NCI-H1105 treated with DMSO at 0.1 percent for 48 hours (cell line): Measurements from ENCODE around the gene FABP2.
A peak's percentile ranks its signal among the peaks of the same experiment; 100 is the strongest.
"Not testable (repeated sequence)": the region's sequence is repeated elsewhere in the genome, so short reads cannot be mapped to it uniquely, and the experiment has no call there.

Experiments used
- DNase-seq: peaks from one replicate; lab custom pipeline; 2025; lab: John Stamatoyannopoulos, UW

FABP2 gene

DNA sequence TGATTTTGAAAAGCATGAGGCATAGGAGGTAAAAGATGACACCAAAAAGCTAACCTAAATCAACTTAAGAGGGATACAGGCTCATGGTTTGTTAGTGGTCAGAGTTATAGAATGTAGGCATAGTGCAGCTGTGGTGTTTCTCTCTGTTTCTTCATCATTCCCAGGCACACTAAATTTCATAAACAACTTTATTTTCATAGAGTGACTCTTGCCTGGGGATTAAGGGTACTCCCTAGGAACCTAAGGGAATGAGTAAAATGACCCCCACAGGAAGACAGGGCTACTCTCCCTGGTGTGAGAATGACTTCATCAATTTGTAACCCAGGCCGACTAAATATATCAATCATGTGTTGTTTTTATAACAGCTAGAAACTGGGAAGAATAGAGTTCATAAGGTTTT is 11.1 kb downstream of the FABP2 start:
- no peak for DNase-seq

DNA sequence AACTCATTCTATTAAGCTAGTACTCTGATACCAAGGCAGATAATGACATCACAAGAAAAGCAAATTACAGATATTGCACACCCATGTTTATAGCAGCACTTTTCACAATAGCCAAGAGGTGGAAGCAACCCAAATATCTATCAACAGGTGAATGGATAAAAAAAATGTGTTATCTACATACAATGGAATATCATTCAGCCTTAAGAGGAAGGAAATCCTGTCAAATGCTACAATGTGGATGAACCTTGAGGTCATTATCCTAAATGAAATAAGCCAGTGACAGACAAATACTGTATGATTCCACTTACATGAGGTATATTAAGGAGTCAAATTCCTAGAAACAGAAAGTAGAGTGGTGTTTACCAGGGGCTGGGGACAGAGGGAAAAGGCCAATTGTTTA is 14.3 kb downstream of the FABP2 start:
- no peak for DNase-seq

DNA sequence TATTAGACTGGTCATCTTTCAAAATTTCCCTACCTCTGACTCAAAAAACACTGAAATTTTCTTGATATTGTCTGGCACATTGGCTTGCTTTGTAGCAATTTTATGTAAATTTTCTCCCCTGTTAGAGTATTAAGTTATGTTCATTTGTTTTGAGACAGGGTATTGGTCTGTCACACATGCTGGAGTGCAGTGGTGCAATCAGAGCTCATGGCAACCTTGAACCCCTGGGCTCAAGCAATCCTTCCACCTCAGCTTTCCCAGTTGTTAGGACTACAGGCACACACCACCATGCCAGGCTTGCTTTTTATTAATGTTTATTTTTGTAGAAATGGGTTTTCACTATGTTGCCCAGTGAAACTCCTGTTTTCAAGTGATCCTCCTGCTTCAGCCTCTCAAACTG is 17.5 kb downstream of the FABP2 start:
- no peak for DNase-seq

- no peak for DNase-seq
These were observed 18.2 kb downstream of the FABP2 start for GRCh38 chr4:119303587-119304305.

GRCh38 chr4:119302073-119302832 is 19.7 kb downstream of the FABP2 start:
- DNase-seq, result no peak

DNA sequence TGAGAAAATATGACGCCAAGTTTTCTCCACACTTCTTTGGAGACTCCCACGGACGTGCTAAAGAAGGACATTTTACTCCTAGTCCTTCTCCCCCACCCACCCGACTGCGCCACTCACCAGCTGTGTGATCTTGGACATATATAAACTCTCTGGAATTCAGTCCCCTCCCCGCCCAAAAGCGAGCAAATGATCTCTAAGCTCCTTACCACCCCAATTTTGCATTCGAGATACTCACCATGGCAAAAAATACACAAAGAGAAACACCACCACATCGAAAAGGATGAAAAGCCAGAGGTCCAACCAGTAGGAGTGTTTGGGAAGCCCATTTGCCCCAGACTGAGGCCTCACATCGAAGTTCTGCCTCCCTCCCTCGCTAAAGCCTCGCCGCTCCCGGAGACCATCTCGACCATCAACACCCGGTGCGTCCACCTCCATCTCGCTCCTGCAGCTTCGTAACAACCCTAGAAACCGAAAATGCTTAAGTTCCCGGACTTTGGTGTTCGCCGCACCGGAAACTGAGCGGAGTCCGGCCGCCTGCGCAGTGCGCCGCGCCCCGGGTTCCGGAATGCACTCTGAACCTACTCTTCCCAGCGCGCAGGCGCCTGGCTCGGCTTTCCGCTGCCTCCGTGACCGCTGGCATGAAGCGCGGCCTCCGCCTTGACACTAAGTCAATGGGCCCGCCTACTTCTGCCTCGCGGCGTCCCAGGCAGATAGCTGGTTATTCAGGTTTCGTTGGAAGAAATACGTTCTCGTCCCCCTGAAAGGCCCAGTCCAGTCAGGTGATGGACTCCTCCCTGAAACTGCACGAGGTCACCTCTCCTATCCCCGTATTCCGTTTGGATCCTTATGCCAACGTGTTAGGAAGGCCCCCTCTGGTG is 21.6 kb downstream of the FABP2 start:
- DNase-seq, result no peak

- no peak for DNase-seq
These were observed 22.2 kb downstream of the FABP2 start for GRCh38 chr4:119299741-119300100.

DNA sequence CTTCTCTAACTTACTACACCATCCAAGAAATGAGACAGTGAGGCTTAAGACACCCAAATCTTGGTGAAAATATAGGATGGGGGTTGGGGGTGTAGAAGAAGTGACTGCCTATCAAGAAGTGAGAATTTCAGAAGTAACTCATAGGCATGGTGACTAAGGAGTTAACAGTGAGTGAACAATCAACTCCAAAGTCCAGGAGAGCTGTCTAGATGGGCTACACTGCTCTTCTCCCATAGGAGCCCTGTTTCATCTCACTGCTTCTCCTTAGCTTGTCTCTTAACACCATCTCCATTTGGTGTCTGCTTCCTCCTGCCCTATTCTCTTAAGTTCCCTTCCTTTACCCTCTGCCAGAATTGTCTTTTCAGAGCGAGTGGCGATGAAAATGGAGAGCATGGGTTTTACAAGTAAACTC is 22.7 kb downstream of the FABP2 start:
- DNase-seq, result no peak

DNA sequence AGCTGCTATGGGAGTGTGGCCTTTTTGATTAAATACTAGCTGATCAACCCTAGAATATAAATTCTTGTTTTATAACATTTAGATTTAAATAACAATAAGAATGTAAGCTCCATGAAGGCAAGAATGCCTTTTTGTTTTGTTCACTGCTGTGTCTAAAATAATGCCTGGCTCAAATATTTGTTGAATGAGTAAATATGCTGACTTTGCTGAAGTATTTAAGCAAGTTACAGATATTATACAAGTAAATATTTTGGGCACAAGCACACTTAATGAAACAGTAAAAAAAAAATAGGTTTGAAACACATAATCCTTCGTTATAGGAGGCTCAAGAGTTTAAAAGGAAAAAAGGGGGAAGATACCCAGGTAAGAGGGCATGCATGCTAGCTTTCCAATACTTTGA is 24.1 kb downstream of the FABP2 start:
- DNase-seq, result no peak

GRCh38 chr4:119296356-119296755 is 25.6 kb downstream of the FABP2 start:
- DNase-seq, result no peak

GRCh38 chr4:119290598-119290997 is 31.3 kb downstream of the FABP2 start:
- no peak for DNase-seq

DNA sequence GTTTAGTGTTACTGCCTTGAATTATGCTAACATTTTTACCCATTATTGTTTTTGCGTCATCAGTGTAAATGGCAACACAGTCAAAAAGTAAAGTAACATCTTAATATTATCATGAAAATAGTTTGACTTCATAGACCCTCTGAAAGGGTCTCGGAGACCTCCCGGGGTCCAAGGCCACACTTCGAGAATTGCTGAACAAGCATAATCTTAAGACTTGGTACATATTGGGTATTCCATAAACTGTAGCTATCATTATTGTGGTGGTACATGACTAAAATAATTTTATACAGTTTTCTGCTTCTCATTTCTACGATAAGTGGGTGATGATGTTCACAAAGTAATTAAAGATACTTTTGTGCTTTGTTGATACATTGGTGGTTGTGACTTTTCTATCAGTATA is 32.6 kb downstream of the FABP2 start:
- DNase-seq, result no peak

- no peak for DNase-seq
These were observed 35.4 kb downstream of the FABP2 start for GRCh38 chr4:119286377-119287002.

DNA sequence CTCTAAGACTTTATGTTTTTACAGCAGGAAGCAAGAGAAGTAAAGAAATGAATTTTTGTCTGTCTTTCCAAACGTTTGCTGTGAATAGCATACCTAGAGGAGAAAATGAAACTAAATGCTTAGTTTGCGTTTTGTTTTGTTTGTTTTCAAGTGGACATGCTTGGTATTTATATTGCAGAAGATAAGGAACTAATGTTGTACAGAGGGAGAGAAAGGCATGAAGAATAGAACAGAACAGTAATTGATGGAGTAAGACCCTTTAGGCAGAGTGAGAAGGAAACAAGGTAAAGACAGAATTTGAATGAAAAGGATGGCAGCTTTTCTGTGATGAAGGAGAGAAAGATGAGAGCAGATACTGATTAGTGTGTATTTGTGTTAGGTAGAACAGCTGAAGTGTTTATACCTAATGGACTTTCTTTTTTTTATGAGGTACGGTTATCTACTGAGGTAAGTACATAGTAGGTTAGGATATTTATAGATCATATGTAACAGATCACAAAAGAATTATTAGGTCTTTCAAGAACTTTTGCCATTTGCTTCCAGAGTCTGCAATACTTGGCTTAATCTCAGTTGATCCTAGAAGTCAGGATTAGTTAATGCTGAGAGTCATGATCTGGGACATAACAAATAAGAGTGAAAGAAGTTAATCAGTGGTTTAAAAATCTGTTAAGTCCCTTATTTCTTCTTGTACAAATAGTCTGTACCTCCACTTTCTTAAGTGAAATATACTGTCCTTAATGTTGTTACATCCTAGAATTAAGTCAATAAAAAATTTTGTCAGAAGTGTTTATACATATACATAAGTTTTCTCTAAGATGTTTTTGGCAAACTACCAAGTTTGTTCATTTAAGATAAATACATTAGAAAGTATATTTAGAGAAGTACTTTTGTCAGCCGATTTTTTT is 36.8 kb downstream of the FABP2 start:
- DNase-seq, result no peak

DNA sequence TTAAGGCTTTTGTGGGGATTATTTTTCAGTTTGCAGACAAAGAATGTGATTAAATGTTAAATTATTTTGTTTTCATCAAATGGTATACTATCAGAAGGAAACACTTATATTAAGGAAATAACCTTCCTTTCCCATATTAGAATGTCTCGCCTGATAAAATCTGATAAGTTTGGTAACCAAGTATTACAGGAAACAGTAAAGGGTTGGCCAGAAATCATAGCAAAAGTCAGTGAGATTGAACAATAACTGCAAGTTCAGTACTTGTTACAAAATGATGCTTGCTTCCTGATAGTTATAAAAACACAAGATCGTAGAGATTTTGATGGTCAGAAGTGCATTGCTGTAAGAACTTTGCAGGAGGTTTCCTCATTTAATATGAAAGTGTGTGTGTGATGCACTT is 40.5 kb downstream of the FABP2 start:
- DNase-seq, result no peak

DNA sequence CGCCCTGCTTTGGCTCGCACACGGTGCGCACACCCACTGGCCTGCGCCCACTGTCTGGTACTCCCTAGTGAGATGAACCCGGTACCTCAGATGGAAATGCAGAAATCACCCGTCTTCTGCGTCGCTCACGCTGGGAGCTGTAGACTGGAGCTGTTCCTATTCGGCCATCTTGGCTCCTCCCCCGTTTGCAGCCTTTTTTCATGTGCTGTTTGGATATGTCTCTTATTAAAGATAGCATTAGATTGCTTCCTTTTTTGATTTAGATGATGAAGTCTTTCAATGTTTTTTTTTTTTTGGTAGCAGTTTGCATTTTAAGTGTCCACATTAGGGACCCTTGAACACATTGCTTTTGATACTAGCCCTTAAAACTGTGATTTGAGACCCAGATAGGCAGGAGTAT is 42.0 kb downstream of the FABP2 start:
- DNase-seq, result not testable (repeated sequence)

DNA sequence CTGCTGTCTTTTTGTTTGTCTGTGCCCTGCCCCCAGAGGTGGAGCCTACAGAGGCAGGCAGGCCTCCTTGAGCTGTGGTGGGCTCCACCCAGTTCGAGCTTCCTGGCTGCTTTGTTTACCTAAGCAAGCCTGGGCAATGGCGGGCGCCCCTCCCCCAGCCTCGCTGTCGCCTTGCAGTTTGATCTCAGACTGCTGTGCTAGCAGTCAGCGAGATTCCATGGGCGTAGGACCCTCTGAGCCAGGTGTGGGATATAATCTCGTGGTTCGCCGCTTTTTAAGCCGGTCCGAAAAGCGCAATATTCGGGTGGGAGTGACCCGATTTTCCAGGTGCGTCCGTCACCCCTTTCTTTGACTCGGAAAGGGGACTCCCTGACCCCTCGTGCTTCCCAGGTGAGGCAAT is 42.4 kb downstream of the FABP2 start:
- not testable (repeated sequence) for DNase-seq

- DNase-seq, result no peak
These were observed 50.4 kb downstream of the FABP2 start for GRCh38 chr4:119271361-119272085.

GRCh38 chr4:119268466-119268865 is 53.5 kb downstream of the FABP2 start:
- peak; percentile 0 for DNase-seq
